ENCODE data around the gene ZC3H6. TPM values are rescaled to one million over a fixed set of nuclear protein-coding genes. Genes with fewer than 3 reads are reported as not detected.

Gene ZC3H6
- total RNA-seq, 3 donors from 2014 or later: 1.3 to 2.4 (median 2.2) TPM

DNA sequence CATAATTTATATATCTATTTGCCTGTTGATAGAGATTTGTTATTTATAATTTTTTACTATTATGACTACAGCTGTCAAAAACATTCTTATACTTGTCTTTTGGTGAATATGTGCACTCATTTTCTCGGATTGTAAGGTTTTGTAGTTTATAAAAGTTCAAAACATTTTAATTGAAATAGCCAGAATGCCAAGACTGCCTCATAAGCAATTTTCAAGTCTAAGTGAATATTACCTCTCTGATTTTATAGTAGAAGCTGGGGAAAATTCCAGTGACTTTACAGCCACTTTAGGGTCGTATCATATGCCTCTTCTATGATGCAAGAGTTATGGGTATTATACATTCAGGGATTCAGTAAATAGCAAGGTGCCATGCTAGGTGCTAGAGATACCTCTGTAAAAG is 21.0 kb downstream of the ZC3H6 start:
- ATAC-seq: no peak

DNA sequence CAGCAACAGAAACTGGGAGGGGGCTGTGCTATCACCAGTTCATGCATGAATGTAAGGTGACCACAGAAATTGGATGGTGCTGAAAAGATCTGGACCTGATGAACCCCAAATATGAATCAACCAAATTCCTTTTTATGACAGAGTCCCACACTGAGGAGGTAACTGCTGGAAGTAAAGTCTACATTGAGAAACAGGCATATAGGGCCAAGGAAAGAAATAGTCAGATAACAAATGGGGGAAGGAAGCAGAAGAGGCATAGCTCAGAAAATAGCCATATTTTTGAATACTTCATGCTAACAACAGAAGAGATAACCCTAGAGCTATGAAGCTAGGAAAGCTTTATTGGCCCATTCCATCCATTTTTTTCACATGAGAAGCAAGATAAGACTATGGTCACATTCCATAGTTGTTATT is 25.8 kb downstream of the ZC3H6 start:
- DNase-seq (no peak), ATAC-seq (no peak)
- H3K36me3 Mint-ChIP-seq (ENCODE audit: insufficient read depth): peaks cover 33% of the 10 kb centered on the region
- H3K4me3 Mint-ChIP-seq: no peak overlapping the region
- H3K4me1 Mint-ChIP-seq (ENCODE audit: low read depth): peaks cover 5% of the 10 kb centered on the region
- H3K9me3 Mint-ChIP-seq: no peaks in the 10 kb centered on the region
- no peaks in the 10 kb centered on the region for H3K27me3 Mint-ChIP-seq (ENCODE audit: low read depth)

More for the DNA sequence above, 21.0 kb downstream of the ZC3H6 start:
- H3K4me3 Mint-ChIP-seq: no peak overlapping the region
- H3K27me3 Mint-ChIP-seq (ENCODE audit: low read depth): no peaks in the 10 kb centered on the region
- H3K4me1 Mint-ChIP-seq (ENCODE audit: low read depth): peaks cover 9% of the 10 kb centered on the region
- DNase-seq: no peak
- H3K36me3 Mint-ChIP-seq (ENCODE audit: insufficient read depth): peaks cover 11% of the 10 kb centered on the region
- H3K9me3 Mint-ChIP-seq: no peaks in the 10 kb centered on the region

DNA sequence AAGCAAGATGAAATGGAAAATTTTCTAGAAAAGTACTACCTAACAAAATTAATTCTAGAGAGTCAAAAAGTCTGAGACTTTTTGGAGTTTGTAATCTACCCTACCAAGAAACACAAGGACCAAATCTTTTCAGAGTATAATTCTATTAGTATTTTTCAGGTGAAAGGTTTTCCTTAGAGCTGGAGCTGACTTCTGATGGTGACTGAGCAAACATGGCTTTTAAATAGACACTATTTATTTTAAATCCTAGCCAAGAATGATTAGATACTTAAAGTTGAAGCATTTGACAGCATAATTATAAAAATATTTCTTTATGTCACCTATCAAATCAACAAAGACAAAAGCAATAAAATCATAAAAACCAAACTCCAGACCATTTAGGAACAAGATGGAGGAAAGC is 26.6 kb downstream of the ZC3H6 start:
- DNase-seq: no peak
- Mint-ChIP-seq H3K4me3 (no peak overlapping the region), H3K27me3 (ENCODE audit: low read depth) (no peaks in the 10 kb centered on the region), H3K4me1 (ENCODE audit: low read depth) (peaks cover 1% of the 10 kb centered on the region), H3K36me3 (ENCODE audit: insufficient read depth) (peaks cover 39% of the 10 kb centered on the region), H3K9me3 (no peaks in the 10 kb centered on the region)
- no peak for ATAC-seq

DNA sequence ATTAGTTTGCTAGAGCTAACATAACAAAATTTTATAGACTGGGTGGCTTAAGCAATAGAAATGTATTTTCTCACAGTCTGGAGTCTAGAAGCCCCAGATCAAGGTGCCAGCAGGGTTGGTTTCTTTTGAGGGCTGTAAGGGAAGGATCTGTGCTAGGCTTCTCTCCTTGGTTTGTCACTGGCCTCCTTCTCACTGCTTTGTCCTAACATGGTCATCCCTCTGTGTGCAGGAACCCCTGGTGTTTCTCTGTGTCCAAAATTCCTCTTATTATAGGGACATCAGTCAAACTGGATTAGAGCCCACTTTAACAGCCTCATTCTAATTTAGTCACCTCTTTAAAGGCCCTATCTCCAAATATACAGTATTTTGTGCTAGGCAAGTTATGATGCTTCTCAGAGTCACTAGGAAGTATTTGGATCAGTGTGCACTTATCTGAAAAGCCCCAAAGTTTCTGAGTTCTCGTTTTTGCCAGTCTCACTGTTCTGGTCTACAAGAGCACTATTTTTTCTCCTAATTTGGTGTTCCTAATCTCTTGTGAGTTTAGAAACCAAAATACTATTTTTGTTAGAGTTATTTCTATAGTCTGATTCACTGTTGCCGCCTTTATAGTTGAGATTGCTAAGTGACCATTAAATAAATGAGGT is 29.0 kb downstream of the ZC3H6 start:
- no peaks in the 10 kb centered on the region for H3K27me3 Mint-ChIP-seq (ENCODE audit: low read depth)
- no peaks in the 10 kb centered on the region for H3K9me3 Mint-ChIP-seq
- no peak for DNase-seq
- no peak overlapping the region for H3K4me3 Mint-ChIP-seq
- ATAC-seq: no peak
- H3K4me1 Mint-ChIP-seq (ENCODE audit: low read depth): no peaks in the 10 kb centered on the region
- H3K36me3 Mint-ChIP-seq (ENCODE audit: insufficient read depth): peaks cover 44% of the 10 kb centered on the region

DNA sequence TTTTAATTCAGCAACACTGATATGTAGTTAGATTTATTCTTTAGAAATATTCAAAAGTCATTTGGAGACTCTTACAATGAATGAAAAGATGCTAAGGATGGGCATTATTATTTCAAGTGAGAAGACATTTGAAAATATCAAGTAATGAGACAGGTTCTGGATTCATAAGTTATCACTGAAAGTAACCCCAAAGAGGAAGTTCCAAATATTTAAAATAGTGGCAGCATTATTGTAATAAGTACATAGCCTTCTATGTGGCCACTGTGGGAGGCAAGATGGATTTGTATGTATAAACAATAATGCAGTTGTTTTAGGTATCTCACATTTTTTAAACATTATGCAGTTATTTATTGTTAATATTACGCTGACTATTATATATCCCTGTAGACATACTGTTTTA is 29.7 kb downstream of the ZC3H6 start:
- Mint-ChIP-seq H3K27me3 (ENCODE audit: low read depth) (no peaks in the 10 kb centered on the region), H3K36me3 (ENCODE audit: insufficient read depth) (peaks cover 42% of the 10 kb centered on the region), H3K4me3 (no peak overlapping the region), H3K4me1 (ENCODE audit: low read depth) (no peaks in the 10 kb centered on the region), H3K9me3 (no peaks in the 10 kb centered on the region)
- ATAC-seq (no peak), DNase-seq (no peak)

DNA sequence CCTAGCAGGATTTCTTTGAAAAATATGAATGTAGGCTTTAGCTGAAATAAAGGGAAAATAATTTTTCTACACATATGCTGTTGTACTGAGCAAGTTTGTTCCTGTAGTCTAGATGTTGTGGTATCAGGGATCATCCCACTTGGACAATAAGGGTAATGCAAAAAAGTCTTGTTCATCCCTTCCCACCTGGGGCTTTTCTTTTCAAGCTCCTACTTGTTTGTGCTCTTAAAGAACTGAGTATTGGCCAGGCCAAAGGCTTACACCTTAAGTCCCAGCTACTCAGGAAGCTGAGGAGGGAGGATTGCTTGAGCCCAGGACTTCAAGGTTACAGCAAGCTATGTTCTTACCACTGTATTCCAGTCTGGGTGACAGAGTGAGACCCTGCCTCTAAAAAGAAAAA is 35.5 kb downstream of the ZC3H6 start:
- H3K27me3 Mint-ChIP-seq (ENCODE audit: low read depth): no peaks in the 10 kb centered on the region
- peaks cover 21% of the 10 kb centered on the region for H3K36me3 Mint-ChIP-seq (ENCODE audit: insufficient read depth)
- ATAC-seq (no peak), DNase-seq (no peak)
- no peak overlapping the region for H3K4me3 Mint-ChIP-seq
- no peaks in the 10 kb centered on the region for H3K9me3 Mint-ChIP-seq
- H3K4me1 Mint-ChIP-seq (ENCODE audit: low read depth): no peaks in the 10 kb centered on the region

DNA sequence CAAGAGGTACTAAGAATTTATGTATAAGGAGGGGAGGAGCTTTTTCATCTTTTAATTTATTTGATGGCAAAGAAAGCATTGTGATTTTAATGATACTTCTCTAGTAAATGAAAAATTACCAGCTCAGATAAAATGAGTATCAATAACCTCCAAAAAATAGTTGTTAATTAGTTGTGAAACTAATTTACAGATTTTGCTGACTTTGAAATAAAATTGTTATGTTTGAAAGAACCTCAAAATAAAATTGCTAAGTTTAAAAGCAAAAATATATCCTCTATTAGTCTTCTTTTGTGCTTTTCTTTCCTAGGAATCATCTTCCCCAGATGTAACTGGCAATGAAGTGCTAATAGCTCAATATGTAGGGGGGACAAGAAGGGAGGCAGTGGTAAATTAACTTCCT is 36.5 kb downstream of the ZC3H6 start:
- ATAC-seq (no peak), DNase-seq (no peak)
- Mint-ChIP-seq H3K36me3 (ENCODE audit: insufficient read depth) (peaks cover 15% of the 10 kb centered on the region), H3K27me3 (ENCODE audit: low read depth) (no peaks in the 10 kb centered on the region), H3K9me3 (no peaks in the 10 kb centered on the region), H3K4me1 (ENCODE audit: low read depth) (no peaks in the 10 kb centered on the region), H3K4me3 (no peak overlapping the region)

DNA sequence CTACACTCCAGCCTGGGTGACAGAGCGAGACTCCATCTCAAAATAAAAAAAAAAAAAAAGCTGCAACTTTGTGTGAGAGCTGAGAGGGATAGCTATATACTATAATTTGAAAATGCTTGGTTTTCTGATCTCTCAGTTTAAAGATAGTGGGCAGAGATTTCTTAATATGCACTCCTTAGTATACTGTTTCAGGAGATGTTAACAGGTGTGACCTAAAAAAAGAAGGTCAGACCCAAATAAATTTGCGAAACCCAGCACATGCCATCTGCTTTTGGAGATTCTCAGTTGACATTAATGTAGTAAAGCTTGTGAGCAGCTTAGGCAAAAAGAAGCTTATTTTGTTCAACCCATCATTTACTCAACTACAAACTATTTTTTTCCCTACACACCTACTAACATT is 37.4 kb downstream of the ZC3H6 start:
- Mint-ChIP-seq H3K27me3 (ENCODE audit: low read depth) (no peaks in the 10 kb centered on the region), H3K4me1 (ENCODE audit: low read depth) (no peaks in the 10 kb centered on the region), H3K36me3 (ENCODE audit: insufficient read depth) (peaks cover 10% of the 10 kb centered on the region), H3K9me3 (no peaks in the 10 kb centered on the region), H3K4me3 (no peak overlapping the region)
- DNase-seq (no peak), ATAC-seq (no peak)

DNA sequence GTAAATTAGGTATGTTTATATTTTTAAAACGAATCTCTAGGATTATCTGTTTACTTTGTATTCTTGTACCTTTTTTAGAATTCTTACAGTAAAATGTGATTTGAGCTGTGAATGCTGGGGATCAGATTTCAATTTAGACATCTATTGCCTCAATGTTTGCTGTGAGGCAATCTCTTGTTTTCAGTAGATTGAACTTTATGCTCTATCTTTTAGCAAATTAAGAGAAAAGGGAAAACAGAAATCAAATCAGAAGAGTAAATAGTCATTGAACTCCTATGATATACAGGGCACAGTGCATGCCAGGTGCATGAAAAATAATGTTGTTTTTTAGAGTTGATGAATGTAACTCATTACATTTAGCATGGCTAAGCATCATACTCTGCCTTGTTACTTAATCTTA is 39.5 kb downstream of the ZC3H6 start:
- Mint-ChIP-seq H3K4me1 (ENCODE audit: low read depth) (no peaks in the 10 kb centered on the region), H3K4me3 (no peak overlapping the region), H3K27me3 (ENCODE audit: low read depth) (no peaks in the 10 kb centered on the region), H3K36me3 (ENCODE audit: insufficient read depth) (peaks cover 15% of the 10 kb centered on the region), H3K9me3 (no peaks in the 10 kb centered on the region)
- ATAC-seq: no peak
- no peak for DNase-seq

DNA sequence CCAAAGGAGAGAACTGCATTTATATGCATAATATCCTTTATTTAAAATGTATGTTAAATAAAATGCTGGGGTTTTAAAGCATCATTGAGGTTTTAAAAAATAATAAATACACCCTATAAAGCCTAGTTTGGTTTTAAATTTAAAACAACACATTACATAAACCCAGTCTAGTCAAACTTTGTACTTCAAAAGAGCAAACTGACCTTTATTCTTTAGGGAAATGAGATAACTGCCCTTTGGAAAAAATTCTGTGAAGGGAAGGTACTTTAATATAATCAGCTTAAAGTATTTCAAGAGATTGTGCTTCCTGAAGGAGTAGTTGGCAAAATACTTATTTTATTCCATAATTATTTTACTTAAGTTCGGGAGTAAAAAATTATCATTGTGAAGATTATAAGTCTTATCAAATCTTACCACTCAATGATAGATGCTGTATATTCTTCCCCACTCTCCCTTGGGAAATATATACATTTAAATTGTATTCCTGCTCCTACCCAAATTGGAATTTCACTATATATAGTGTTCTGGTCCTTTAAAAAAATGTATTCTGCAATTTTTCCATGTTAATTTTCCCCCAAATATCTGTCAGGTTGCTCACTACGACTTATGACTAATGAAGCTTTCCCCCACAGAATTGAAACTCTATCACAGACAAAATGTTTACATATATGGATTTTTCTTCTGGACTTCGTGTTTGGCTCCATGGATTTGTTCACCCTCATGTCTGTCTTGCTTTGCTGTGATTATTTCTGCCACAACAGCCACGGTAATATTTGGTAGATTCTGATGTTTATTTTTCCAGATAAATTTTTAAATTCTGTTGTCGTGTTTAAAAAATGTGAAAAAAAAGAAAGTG is 42.1 kb downstream of the ZC3H6 start:
- no peak for ATAC-seq
- no peak for DNase-seq
- peaks cover 11% of the 10 kb centered on the region for H3K36me3 Mint-ChIP-seq (ENCODE audit: insufficient read depth)
- H3K4me3 Mint-ChIP-seq: no peak overlapping the region
- no peaks in the 10 kb centered on the region for H3K4me1 Mint-ChIP-seq (ENCODE audit: low read depth)
- H3K9me3 Mint-ChIP-seq: no peaks in the 10 kb centered on the region
- no peaks in the 10 kb centered on the region for H3K27me3 Mint-ChIP-seq (ENCODE audit: low read depth)

DNA sequence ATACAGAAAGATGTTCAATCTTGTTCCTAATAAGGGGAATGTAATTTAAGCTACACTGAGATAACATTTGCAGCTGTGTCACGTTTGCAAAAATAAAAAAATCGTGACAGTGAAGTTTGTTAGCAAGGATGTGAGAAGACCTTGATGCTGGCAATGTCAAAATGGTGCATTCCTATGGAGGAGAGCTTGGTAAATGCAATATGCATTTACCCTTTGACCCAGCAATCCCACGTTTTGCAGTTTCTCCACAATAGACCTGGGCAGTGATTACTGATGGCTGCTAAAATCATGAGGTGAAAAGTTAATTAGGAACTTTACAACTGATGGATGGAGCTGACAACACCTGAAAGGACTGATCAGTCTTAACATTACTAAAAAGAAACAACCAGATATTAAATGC is 43.1 kb downstream of the ZC3H6 start:
- DNase-seq (no peak), ATAC-seq (no peak)
- H3K4me3 Mint-ChIP-seq: no peak overlapping the region
- no peaks in the 10 kb centered on the region for H3K27me3 Mint-ChIP-seq (ENCODE audit: low read depth)
- H3K4me1 Mint-ChIP-seq (ENCODE audit: low read depth): no peaks in the 10 kb centered on the region
- H3K9me3 Mint-ChIP-seq: no peaks in the 10 kb centered on the region
- H3K36me3 Mint-ChIP-seq (ENCODE audit: insufficient read depth): peaks cover 13% of the 10 kb centered on the region

DNA sequence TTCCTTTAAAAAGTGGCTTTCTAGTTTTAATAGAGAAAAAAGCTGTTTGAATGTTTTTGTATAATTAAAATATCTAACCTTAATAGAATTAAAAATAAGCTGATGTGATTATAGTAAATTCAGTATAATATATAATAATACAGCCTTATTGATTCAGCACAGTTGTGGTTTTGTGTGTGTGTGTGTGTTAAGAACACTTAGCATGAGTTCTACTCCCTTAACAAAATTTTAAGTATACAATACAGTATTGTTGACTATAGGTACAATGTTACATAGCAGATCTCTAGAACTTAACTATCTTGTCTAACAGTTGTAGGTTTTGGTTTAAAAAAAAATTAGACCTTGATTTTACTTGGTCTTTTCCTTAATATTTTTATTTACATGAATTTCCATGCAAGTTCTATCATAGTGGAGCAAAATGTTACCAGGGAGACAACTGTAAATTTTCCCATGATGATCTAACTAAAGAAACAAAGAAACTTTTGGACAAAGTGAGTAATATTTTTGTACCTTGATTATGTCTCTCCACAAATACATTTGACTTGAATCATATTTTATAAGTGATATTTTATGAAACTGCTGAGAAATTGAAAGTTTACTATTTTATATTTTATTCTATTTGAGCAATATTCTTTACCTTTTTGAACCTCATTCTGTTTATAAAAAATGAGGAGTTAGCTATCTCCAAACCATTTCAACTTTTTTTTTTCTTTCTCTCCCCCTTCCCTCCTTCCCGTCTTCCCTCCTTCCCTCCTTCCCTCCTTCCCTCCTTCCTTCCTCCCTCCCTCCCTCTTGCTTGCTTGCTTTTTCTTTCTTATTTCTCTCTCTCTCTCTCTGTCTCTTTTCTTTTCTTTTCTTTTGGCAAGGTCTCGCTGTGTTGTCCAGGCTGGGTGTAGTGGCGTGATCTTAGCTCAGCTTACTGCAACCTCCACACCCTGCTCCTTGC is 46.3 kb downstream of the ZC3H6 start:
- DNase-seq (no peak), ATAC-seq (no peak)
- no peaks in the 10 kb centered on the region for H3K4me1 Mint-ChIP-seq (ENCODE audit: low read depth)
- no peak overlapping the region for H3K4me3 Mint-ChIP-seq
- H3K9me3 Mint-ChIP-seq: no peaks in the 10 kb centered on the region
- H3K27me3 Mint-ChIP-seq (ENCODE audit: low read depth): no peaks in the 10 kb centered on the region
- H3K36me3 Mint-ChIP-seq (ENCODE audit: insufficient read depth): peaks cover 15% of the 10 kb centered on the region

DNA sequence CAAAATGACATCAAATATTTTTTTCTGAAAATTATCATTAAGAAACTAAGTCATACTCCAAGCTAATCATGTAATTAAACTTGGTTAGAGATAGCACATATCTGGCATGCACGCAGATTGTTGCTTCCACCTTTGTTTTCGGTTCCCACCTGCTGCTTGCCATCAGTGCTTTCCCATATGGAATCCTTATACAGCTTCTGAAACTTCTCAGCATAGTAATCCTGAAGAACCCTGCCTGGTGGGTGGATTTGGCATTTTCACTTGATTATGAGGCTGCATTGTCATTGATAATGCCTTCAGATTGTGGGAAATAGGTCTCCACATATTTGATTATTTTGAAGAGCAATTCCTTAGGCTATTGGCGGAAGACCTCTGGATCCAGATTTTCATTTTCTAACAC is 47.5 kb downstream of the ZC3H6 start:
- Mint-ChIP-seq H3K9me3 (no peaks in the 10 kb centered on the region), H3K36me3 (ENCODE audit: insufficient read depth) (peaks cover 25% of the 10 kb centered on the region), H3K4me3 (no peak overlapping the region), H3K27me3 (ENCODE audit: low read depth) (no peaks in the 10 kb centered on the region), H3K4me1 (ENCODE audit: low read depth) (no peaks in the 10 kb centered on the region)
- DNase-seq (no peak), ATAC-seq (no peak)

DNA sequence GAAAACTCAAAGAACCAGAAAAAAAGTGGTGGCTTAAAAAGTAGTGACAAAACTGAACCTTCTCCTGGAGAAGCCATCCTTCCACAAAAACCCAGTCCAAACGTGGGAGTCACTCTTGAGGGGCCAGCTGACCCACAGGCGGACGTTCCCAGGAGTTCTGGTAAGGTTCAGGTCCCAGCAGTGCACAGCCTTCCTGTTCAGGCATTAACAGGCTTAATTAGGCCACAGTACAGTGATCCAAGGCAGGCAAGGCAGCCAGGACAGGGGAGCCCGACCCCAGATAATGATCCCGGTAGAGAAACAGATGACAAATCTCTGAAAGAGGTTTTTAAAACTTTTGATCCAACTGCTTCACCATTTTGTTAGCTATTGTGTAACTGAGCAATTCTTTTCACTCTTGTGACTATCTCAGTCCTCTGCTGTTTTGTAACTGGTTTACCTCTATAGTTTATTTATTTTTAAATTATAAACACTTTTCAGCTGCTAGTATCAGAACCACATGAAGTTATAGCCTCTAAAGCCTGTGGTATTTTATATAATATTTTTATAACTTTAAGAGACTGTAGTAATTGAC is 56.8 kb downstream of the ZC3H6 start:
- Mint-ChIP-seq H3K9me3 (no peaks in the 10 kb centered on the region), H3K27me3 (ENCODE audit: low read depth) (no peaks in the 10 kb centered on the region), H3K36me3 (ENCODE audit: insufficient read depth) (peaks cover 19% of the 10 kb centered on the region), H3K4me3 (no peak overlapping the region), H3K4me1 (ENCODE audit: low read depth) (no peaks in the 10 kb centered on the region)
- DNase-seq: no peak
- no peak for ATAC-seq
